ENCODE measurements around the gene APOH.

APOH gene

DNA sequence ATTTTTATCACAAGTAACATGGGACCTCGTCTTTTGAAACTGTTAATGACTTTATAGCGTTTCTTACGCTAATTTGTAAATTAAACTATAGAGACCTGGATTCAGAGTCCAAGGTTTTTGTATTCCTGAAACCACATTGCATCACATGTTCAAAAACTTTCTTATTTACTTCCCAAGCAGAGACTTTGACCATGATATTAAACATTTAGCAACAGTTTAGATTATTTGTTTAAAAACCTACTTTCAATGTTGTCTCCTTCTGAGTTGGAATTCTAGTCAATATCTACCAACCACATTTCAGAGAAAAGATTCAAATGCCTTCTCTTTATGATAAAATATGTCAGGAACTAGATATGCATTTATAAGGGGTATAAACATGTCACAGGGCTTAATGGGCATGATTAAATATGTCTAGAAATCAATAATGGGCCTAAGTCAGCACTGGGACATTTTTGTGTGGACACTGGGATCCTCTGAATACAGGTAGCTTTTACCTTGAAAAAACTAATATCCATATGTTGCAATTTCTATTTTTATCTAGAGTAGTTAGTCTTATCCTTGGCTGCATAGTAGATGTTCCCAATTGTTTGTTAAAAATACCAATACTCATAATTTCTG is 6.3 kb upstream of the APOH start:
- no peak for DNase-seq (ENCODE audit: low read depth in 4 of 4, low spot score in 1 of 4)

DNA sequence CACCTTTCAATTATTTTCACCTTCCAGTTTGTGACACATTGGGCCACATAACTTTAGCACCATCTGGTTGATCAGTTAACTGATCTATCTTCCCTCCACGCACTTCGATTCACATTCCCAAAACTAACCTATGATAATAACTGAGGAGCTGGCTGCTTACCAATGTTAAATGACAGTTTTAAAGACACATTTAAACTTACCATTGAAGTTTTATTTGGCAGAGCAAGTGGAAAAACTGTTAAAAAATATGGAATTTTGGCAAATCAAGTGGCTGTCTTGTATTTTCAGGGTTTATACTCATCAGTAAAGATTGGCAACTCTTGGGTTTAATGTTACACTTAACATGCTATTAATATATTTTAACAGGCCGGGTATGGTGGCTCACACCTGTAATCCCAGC is 5.4 kb upstream of the APOH start:
- no peak for DNase-seq (ENCODE audit: low read depth in 4 of 4, low spot score in 1 of 4)

DNA sequence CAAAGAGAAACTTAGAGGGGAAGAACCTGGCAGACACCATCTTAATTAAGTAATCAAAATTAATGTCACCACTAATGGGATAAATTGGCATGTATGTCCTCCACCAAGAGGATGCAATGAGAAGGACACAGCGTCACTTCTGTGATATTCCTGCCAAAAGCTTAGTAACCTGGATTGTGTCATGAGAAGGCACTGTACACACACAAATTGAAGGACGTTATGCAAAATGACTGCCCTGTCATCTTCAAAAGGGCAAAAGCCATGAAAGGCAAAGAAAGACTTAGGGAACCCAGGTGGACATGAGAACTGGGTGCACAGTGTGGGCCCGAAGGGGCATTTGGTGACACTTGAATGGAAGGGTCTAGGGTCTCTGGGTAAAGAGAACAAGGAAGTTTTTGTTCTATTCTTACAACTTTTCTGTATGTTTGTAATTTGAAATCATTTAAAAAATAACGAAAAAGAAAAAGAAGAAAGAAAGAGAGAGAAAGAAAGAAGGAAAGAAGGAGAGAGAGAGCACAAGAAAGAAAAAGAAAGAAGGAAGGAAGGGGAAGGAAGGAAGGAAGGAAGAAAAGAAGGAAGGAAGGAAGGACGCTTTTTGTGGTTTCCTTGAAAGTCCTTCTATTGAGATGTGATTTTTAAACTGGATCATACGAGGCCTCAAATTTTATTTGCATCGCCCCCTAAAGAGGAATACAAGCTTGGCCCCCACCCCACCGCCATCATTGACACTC is 4.0 kb upstream of the APOH start:
- no peak for DNase-seq (ENCODE audit: low read depth in 4 of 4, low spot score in 1 of 4)

DNA sequence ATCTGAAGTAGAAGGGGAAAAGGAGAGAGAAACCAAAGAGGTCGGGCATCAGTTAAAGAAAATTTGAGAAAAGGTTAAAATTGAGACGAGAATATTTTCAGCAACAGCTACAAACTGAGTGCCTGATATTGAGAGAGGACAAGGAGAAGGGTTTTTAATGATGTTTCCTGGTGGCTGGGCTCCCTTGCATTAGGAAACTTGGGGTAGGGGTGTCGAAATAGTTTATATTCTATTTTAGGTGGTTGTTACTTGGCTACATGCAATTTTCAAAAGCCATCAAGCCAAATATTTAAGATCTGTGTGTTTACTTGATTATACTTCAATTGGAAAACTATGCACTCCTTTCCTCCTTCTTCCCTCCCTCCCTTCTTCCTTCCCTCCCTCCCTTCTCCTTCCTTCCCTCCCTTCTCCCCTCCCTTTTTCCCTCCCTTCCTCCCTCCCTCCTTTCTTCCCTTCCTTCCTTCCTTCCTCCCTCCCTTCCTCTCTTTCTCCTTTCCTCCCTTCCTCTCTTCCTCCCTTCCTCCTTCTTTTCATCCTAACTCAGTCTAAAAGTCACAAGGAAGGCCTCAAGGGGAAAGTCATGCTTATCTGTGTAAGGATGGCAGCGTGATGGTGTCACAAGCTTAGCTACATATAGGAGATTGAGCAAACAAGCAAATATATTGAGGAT is 1.8 kb upstream of the APOH start:
- DNase-seq (ENCODE audit: low read depth in 4 of 4, low spot score in 1 of 4) = no peak

DNA sequence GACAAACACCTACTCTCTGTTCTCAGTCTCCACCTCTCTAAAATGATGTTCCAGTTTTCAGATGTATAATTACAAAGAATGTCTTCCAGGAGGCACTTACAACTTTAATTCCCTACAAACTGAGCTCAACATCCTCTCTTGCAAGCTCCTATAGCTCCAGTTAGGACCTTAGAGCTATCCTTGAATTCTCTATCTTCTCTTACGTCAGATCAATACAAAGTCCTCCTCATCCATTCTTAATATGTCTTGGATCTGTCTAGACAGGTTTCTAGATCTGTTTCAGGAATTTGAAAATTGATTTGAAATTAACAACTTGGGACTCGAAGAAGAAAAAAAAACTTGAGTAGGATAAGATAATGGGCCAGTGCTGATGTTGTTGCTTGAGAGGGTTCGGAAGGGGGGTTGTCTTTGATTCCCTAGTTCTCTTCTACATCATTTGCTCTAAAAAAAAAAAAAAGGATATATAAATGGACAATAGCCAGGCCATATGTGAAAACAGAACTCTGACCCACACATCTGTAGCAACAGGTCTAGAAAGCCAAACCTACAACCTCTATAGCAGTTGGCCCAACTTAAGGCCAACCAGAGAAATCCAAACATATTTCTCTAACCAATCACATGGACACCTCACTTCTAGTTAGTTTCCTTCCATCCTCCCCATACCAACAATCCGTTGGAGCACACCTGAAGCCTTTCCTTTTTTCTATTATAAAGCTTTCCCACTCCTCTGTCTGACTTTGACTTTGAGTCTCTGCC is 746 bp upstream of the APOH start:
- no peak for DNase-seq (ENCODE audit: low read depth in 4 of 4, low spot score in 1 of 4)

DNA sequence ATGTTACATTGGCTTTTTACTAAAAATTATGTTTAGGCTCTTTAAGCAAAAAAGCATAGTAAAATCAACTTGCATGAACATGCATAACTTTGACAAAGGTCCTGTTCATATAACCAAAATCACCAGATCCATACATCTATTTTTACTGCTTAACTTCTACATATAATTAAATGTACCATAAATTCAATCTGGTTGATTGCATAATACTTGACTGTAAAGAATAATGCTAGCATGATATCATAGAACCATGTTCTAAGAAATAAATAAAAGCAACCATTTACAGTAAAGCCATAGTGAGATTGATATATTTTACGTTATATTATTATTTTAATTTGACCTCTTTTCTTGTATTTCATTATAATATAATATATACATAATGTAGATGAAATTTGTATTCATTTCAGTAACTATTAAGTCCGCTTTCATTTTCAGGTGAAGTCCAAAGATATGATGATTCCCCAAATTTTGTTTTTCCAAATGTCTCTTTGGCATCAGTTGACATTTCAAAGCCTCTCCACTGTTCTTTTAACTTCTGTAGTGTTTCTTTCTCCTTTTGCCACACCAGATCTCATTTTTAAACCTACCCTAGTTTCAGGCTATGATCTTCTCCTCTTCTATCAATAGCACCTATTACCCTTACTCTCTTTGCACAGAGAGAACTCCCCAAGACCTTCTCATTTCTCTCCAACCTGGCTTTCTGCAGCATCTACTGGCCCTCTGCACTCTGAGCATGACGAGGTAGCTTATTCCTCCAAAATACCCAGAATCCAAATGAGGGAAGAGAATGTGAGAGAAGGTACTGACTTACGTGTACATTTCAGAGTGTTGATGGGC is 1.8 kb downstream of the APOH start:
- no peak for DNase-seq (ENCODE audit: low read depth in 4 of 4, low spot score in 1 of 4)

DNA sequence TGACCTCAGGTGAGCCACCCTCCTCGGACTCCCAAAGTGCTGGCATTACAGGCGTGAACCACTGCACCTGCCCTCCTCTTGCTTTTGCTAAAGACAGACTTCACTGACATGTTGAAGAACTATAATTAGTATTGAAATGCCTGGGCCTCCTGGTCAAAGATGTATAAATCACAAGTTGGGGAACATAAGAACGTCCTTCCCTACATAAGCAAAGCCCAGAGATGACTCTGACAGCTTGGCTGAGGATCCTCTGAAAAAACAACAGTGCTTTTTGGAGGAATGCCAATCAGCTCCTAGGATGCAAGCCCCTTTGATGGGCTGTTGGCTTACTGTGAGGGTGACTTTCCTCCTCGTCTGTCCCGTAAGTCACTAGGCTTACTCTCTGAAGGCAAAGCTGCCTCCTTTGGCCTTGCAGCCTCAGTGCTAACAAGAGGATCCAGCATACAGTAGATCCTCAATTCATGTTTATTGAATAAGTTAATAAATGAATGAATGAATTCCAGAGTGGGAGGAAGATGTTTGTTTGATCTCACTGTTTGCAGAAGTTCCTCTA is 6.3 kb downstream of the APOH start:
- no peak for DNase-seq (ENCODE audit: low read depth in 4 of 4, low spot score in 1 of 4)

DNA sequence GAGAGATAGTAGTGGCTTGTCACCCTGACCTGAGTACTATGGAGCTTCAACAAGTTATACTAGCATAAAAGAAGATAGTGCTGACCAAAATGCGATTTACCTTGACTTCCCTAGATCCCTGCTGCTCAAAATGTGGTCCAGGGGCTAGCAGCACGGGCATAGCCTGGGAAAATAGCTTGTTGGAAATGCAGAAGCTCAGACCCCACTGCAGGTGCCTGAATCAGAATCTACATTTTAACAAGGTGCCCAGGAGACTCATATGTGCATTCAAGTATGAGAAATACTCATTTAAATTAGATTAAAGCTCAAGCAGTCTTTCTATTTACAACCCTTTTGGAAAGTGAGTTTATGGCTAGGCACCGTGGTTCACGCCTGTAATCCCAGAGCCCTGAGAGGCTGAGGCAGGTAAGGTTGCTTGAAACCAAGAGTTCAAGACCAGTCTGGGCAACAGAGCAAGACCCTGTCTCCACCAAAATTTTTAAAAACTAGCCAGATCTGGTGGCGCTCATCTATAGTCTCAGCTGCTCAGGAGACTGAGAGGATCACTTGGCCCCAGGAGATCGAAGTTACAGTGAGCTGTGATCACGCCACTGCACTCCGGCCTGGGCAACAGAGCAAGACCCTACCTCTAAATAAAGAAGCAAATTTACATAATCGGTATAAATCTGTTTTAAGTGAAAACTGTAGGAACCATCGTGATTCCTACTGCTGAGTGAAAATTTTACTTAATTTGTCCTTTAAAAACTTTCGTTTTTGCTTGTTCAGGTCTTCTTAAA is 7.3 kb downstream of the APOH start:
- DNase-seq (ENCODE audit: low read depth in 4 of 4, low spot score in 1 of 4) = no peak

DNA sequence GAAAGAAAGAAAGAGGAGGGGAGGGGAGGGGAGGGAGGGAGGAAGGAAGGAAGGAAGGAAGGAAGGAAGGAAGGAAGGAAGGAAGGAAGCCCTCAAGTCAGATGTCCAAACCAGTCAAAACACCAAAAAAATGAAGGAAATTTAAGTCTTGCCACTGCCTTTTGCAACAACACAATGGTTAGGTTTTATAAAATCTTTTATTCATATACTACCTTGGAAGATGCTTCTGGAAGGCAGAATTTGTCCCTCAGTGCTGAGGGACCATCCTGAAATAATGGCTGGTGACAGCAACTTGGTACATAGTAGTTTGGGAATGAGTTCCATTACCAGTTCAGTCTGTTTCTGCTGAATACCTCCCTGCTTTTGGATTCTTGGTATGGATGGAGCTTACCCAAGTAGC is 7.9 kb downstream of the APOH start:
- DNase-seq (ENCODE audit: low read depth in 4 of 4, low spot score in 1 of 4) = no peak

DNA sequence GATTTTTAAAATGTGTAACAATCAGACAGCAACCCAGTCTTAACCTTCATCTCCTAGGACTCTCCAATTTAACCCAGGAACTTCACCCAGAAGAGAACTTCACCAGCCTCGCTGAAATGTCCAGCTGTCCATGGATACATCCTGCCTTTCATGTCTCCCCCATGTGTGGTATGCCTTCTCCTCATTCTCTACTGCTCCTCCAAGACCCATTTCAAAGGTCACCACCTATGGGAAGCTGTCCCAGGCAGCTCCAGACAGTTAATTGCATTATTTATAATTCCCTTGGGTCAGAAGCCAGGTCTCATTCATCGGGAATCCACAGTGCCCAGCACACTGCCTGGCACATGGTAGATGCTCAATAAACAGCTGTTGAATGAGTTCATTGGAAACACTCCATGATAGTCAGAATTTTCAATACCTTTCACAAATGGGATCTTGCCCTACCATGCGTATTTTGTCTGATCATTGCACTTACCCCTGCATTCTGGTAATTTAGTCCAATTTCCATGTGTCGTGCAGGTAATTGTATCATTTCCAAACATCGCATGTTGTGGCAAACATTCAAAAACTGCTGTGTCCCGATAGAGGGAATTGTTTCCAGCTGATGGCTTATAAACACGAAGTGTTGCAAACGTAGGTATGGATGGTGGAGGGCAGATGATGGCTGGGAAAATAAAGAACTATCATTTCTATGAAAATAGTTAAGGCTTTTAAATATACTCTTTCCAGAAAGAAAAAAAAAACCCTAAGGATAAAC is 9.0 kb downstream of the APOH start:
- DNase-seq (ENCODE audit: low read depth in 4 of 4, low spot score in 1 of 4) = no peak

DNA sequence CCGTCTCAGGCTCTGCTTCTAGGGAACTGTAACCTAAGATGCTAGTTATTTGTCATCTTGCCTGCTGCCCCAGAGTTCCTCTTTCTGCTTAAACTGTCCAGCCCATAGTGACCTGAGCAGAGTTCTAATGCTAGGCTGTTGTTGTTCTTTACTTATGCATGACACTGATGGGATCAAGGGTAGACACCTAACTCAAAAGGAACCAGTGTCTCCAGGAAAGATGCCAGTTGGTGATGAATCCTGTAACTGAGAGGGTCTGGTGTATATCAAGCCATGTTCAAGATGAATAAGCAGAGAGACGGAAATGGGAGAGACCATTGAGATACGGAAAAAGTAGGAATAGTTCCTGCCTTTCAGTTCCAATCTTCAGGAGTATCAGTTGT is 13.7 kb downstream of the APOH start:
- DNase-seq (ENCODE audit: low read depth in 4 of 4, low spot score in 1 of 4) = no peak

DNA sequence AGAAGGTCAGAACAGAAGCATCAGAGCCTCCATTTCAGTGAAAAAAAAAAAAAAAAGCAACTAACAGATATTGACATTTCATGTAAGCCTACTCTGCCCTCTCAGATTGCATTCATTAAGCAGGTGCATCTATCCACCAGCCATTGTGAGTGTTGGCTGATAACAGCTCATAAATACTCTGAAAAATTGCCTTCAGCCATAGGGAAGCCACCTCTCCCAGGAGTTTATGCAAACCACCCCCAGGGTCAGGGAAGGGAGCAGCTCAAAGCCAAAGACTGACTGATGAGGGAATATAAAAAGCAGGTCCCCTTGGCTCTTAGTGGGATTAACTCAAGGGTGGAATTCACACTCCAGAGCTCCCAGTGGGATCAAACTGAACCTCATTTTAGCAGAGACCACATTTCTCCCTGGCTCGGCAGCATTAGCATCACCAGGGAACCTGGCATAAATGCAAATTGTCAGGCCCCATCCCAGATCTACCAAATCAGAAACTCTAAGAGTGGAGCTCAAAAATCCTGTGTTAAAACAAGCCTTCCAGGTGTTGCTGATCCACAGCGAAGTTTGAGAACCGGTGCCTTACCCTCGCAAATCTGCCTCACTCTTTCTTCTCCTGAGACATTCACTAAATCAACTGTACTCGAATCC is 14.2 kb downstream of the APOH start:
- DNase-seq (ENCODE audit: low read depth in 4 of 4, low spot score in 1 of 4) = no peak

DNA sequence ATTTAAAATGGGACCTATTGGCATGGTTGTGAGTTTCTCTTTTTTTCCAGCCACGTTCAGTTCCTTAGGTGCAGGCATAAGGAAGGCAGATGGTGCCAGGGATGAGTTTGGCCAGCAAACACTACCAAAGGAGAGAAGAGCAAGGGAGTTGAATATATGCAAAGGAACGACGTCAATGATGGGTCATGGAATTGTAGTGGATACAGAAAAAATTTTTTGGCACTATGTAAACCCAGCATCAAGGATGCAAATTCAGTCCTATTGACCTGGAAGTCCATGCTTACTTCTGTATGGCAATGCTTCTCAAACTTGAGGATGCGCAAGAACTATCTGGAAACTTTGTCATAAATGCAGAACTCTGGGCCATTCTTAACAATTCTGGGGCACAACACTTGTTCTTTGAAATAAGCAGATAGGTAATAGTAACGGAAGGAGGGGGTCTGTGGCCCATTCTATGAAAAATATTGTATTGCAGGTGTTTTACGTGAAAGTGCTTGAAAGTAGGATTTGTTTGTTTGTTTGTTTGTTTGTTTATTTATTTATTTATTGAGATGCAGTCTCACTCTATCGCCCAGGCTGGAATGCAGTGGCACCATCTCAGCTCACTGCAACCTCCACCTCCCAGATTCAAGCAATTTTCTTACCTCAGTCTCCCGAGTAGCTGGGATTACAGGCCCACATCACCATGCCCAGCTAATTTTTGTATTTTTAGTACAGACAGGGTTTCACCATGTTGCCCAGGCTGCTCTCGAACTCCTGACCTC is 18.0 kb downstream of the APOH start:
- no peak for DNase-seq (ENCODE audit: low read depth in 4 of 4, low spot score in 1 of 4)

DNA sequence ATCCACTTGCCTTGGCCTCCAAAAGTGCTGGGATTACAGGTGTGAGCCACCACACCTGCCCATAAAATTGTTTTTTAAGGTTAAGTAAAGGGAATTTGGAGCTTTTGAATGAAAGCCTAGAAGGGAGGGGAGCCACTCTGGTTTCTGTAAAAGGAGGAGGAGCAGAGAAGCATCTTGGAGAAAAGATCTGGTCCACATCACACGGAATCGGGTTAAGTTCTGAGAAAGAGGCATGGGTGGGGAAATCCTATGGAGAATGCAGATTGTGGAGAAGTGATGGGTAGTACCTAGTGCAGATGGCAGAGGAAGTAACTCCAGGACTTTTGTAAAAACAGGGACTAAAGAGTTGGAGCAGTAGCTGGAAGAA is 19.0 kb downstream of the APOH start:
- no peak for DNase-seq (ENCODE audit: low read depth in 4 of 4, low spot score in 1 of 4)

DNA sequence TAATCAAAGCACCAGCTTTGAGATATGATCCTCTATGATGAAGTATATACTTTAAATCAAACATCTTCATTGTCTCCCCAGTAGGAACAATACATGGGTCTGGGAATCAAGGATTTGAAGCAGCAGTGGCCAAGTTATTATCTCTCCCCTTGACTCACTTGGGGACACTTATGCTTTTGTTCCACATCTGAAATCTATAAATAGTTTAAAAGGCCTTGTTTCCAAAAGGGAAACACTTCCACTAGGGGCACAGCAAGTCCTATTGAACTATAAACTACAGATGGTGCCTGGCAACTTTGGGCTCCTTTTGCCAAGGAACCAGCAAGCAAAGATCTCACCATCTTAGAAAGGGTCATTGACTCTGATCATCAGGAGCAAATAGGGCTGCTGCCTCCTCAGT is 21.3 kb downstream of the APOH start:
- no peak for DNase-seq (ENCODE audit: low read depth in 4 of 4, low spot score in 1 of 4)

DNA sequence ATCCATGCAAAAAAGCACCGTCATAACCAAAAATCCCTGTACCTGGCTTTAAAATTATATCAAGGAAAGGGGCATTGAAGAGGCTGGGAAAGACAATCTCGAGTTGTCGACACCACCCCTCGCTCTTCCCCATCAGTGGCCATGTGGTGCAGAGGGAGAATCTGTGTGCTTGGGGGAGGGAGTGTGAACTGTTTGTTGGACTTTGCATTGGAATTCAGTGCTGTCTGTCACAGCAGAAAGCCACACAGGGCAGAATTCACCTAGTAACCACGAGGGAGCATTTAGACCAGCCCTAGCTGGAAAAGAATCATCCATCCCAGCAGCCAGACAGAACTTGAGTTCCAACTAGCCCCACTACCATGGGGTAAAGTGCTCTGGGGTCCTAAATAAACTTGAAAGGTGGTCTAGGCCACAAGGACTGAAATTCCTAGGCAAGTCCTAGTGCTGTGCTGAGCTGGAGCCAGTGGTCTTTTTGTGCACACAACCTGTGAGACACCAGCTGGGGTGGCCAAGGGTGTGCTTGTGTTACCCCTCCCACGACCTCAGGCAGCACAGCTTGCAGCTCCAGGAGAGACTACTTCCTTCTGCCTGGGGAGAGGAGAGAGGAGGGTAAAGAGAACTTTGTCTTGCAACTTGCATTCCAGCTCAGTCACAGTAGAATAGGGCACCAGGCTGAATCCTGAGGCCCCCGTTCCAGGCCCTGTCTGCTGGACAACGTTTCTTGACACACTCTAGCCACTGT is 25.8 kb downstream of the APOH start:
- DNase-seq (ENCODE audit: low read depth in 4 of 4, low spot score in 1 of 4) = no peak

DNA sequence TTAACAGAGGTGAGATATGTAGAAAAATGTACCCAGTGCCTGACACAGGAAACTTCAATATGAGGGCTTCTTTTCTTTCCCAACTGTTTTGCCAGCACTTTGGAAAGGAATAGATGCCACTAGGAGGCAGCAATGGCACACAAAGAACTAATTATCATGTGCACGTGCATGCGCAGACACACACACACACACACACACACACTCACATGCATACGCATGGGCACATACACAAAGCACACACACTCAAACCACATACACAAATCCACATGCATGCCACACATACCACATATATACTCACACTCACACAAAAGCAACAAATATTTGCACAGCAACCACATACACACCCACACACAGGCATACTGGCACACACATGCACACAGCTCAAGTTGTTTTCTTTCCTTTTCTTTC is 28.5 kb downstream of the APOH start:
- peak in 3 of 4 experiments; percentile 9 to 42 (median 34) for DNase-seq (ENCODE audit: low read depth in 4 of 4, low spot score in 1 of 4)
